Peyer's patch (tissue), 4 donors: ENCODE data around the gene ADH1A.

ENCODE experiments used
- CTCF ChIP-seq, 6 experiments: fragments of 450-650 bp in 4 of 6; fragments of 200-600 bp in 2 of 6; sonication (generic) in 1 of 6; IDR thresholded peaks; one replicate each; pipeline ENCODE4 v1.5.1; 2017 to 2019; ENCODE audit warnings: antibody characterized with exemption in 6 of 6, mild to moderate bottlenecking in 3 of 6, moderate library complexity in 1 of 6
- POLR2A ChIP-seq, 2 donors: fragments of 450-650 bp; IDR thresholded peaks; one replicate each; pipeline ENCODE4 v1.5.1; 2017; ENCODE audit warnings: antibody characterized with exemption in 2 of 2, mild to moderate bottlenecking in 2 of 2, moderate library complexity in 2 of 2

- TF ChIP-seq POLR2A (IDR thresholded peaks at IDR 0.05) (no peak), CTCF (IDR thresholded peaks at IDR 0.05) (no peak)
These were observed 14.9 kb downstream of the ADH1A start for GRCh38 chr4:99275885-99276284.
